OCI-LY3 (cell line): ENCODE measurements around the gene SH3GL2.

Experiments
- CTCF ChIP-seq: fragments of 200-600, 300-600 bp; sonication (generic); IDR thresholded peaks from 2 replicates; pipeline ENCODE4 v1.5.1; 2014; ENCODE audit warnings: antibody characterized with exemption, low read length, low read depth
- EZH2phosphoT487 ChIP-seq: fragments of 200-600 bp; shearing (Covaris generic); IDR thresholded peaks from 2 replicates; pipeline ENCODE4 v1.6.1; 2018; ENCODE audit warnings: antibody characterized with exemption, mixed run types, low read depth

- TF ChIP-seq CTCF (no peak), EZH2phosphoT487 (no peak)
Measured at GRCh38 chr9:17578911-17579793, at the start of gene SH3GL2.
